GM21576 (cell line): ENCODE measurements around the gene KRTAP5-7.

Experiments
- ATAC-seq: cut with Tn5 transposase; IDR thresholded peaks from one replicate; pipeline ENCODE4 v1.9.1; 2021; ENCODE audit warnings: mild to moderate bottlenecking, moderate library complexity; ENCODE audit not compliant: unreplicated experiment

The KRTAP5-7 gene

DNA sequence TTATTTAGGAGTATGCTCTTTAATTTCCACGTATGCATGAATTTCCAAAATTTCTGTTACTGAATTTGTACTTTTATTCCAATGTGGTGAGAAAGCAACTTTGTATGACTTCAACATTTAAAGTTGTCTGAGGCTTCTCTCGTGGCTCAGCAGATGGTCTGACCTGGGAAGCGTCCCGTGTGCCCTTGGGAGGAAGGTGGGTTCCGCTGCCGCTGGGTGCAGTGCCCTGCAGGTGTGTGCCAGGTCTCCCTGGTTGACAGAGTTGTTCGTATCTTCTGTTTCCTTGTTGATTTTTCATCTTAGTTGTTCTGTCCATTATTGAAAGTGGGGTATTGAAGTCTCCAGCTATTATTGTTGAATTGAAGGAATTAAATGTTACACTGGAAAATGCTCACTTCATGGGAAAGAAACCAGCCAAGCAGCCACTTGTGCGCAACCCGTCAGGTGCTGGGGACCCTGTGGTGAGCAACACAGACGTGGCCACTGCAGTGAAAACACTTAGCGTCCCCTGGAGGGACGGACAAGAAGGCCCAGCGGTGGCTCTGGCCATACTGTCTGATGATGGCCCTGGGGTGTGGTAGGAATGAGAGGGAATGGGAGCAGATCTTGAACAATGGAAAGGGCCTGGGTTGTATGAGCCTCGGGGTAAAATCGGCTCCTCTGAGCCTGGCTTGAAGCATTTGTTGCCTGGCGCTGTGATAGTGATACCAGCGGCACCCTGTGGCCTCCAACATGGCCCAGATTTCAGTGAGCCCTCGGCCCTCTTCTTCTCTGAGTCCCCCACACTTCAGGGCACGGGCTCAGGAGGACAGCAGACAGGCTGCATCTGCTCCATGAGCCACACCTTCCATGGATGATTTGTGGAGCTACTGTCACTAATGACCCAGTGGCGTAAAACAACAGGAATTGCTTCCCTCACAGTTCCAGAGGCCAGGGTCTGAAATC lies 31.5 kb upstream of the KRTAP5-7 start:
- no peak for ATAC-seq

DNA sequence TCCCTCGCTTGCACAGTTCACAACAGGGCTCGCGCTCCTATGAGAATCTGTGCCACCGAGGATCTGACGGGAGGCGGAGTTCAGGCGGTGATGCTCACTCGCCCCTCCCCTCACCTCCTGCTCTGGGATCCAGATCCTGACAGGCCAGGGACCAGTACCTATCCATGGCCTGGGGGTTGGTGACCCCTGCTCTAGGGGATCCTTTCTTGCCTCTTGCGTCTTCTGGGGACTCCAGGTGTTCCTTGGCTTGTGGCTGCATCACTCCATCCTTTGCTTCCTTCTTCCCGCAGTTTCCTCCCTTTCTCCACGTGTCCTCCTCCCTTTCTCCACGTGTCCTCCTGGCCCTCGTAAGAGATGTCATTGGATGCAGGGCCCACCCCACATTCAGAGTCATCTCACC lies 30.6 kb upstream of the KRTAP5-7 start:
- no peak for ATAC-seq

DNA sequence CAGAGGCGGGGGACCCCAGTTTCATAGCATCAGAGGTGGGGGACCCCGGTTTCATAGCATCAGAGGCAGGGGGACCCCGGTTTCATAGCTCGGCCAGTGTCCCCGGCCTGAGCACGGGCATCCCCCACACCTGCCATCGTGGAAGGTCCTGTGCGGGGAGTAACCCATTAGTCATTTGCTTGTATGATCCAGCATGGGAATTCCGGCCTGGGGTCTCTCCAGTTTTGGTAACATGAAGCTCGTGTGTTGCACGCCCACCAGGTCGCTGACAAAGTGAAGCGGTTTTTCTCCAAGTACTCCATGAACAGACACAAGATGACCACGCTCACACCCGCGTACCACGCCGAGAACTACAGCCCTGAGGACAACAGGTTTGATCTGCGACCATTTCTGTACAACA lies 29.0 kb upstream of the KRTAP5-7 start:
- no peak for ATAC-seq

DNA sequence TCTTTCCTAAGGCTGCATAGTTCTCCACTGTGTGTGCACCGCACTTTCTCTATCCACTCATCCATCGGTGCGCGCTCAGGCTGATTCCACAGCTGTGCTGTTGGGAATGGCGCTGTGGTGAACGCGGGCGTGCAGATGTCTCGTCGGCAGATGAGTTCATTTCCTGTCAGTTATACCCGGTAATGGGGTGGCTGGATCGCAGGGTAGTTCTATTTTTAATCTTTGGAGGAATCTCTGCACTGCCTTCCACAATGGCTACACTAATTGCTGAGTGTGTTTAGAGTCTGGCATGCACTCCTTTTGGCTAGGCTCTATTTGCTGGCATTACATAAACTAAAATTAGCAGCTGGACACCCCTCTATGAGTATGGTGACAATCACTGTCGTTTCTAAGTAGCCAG lies 27.9 kb upstream of the KRTAP5-7 start:
- no peak for ATAC-seq

GRCh38 chr11:71499546-71499945 lies 27.5 kb upstream of the KRTAP5-7 start:
- ATAC-seq: no peak

DNA sequence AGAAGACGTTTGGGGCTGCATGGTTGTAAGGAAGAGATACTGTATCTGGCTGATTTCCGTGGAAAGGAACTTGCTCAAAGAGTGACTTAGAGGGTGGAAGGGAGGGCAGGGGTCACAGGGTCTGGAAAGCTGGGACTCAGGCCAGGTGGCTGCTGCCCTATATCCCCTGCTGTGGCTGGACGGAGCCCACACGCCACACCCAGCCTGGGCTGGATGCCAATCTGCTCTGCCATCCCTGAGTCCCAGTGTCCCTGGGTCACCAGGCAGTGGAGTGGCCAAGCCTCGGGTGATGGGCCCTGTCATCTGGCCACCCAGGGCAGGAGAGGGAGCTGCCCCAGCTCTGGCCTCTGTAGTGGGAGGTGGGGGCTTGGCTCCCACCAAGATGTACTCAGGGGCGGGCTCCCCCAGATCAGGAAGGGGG lies 26.5 kb upstream of the KRTAP5-7 start:
- ATAC-seq: no peak

DNA sequence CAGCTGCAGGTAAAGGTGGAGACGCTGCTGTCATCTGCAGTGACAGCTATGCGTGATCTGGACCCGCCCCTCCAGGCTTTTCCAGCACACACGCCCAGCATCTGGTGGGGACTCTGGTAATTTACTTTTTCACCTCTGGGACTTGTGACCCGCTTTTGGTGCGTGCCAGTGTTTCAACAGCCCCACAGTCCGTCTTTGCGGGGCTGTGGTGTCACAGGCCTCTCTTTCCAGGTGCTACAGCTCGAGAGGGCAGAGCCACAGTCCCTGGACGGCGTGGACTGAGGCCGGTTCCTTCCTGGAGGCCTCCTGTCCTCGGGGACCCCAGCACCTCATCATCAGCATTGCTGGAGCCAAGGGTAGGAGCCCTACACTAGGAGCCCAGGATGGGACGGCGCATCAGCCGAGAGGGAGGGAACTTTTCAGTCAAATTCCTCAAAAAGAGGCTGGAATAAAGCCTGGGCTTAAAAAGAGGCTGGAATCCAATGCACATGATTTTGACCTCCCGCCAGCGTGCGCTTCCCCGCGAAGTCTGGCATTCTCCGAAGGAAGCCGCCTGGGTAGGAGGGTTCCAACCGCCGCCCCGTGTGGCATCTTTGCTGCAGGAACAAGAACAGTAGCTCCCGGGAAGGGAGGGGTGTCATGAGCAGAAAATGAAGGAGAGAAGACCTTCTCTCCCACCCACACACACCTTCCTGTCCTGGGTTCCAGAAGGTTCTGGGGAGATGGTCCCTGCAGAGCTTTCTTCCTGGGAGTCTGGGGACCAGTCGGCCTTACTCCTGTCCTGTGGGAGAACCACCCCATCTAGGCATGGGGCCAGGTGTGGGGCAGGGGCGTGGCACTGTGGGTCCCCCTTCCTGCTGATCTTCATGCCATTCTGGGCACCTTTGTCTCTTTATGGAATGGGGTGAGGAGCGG lies 25.7 kb upstream of the KRTAP5-7 start:
- no peak for ATAC-seq

- no peak for ATAC-seq
These were observed 25.0 kb upstream of the KRTAP5-7 start for GRCh38 chr11:71502026-71502425.

GRCh38 chr11:71502871-71503435 lies 24.1 kb upstream of the KRTAP5-7 start:
- ATAC-seq: no peak

- no peak for ATAC-seq
These were observed 22.5 kb upstream of the KRTAP5-7 start for GRCh38 chr11:71504531-71504930.

GRCh38 chr11:71505001-71505400 lies 22.1 kb upstream of the KRTAP5-7 start:
- no peak for ATAC-seq

DNA sequence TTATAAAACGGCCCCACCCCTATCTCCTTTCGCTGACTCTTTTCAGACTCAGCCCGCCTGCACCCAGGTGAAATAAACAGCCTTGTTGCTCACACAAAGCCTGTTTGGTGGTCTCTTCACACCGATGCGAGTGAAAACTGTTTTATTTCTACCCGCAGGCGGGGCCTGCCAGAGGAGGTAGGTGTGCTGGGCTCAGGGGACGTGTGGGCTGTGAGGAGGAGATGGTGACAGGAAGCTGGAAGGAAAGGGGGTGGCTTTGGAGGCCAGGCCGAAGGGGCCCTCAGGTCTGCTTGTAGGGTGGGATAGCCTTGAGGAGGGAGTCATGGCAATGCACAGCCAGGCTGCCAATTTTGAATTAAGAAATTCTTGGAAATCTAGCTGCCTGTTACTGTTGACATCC lies 21.3 kb upstream of the KRTAP5-7 start:
- ATAC-seq: no peak

- ATAC-seq: no peak
These were observed 20.0 kb upstream of the KRTAP5-7 start for GRCh38 chr11:71507102-71507501.

GRCh38 chr11:71518506-71519471 lies 8.3 kb upstream of the KRTAP5-7 start:
- no peak for ATAC-seq

- ATAC-seq: no peak
These were observed 7.5 kb upstream of the KRTAP5-7 start for GRCh38 chr11:71519546-71519945.

GRCh38 chr11:71525188-71525937 lies 1.7 kb upstream of the KRTAP5-7 start:
- ATAC-seq: no peak

DNA sequence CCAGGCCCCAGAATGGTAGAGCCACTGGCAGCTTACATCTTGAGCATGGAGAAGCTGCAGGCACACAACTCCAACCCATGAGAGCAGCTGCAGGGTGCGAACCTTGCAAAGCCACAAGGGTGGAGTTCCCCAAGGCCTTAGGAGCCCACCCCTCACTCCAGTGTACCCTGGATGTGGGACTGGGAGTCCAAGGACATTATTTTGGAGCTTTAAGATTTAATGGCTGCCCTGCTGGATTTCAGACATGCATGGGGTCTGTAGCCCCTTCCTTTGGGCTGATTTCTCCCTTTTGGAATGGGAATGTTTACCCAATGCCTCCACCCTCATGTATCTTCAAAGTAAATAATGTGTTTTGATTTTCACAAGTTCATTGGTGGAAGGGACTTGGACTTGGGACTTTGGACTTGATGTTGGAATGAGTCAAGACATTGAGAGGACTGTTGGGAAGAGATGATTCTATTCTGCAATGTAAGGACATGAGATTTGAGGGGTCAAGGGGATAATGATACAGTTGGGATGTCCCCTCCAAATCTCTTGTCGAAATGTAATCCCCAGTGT lies 1.1 kb upstream of the KRTAP5-7 start:
- no peak for ATAC-seq

- no peak for ATAC-seq
These were observed 626 bp downstream of the KRTAP5-7 start for GRCh38 chr11:71527576-71528210.

GRCh38 chr11:71530602-71531001 lies 3.5 kb downstream of the KRTAP5-7 start:
- ATAC-seq: no peak
